PC-9 (cell line): ENCODE data around the gene SLC25A47. TPM values are rescaled to one million over a fixed set of nuclear protein-coding genes. Genes with fewer than 3 reads are reported as not detected.
"Not testable (repeated sequence)": the region's sequence is repeated elsewhere in the genome, so short reads cannot be mapped to it uniquely, and the experiment has no call there.

Source experiments
- BruUV-seq: library from RNA; stranded (reverse); fragments of 400-500 nt; replicated peaks from 2 replicates; lab custom pipeline; 2021; lab: Mats Ljungman, UMichigan
- CTCF ChIA-PET: fragments of 300-600 bp; sonication (Branson Sonifier 250); formaldehyde crosslinking; loops from one replicate; lab custom pipeline; 2022; ENCODE audit warnings: antibody characterized with exemption; lab: Charles Lee
- POLR2A ChIA-PET: fragments of 300-600 bp; sonication (Branson Sonifier 250); formaldehyde crosslinking; loops from one replicate; lab custom pipeline; 2022; ENCODE audit warnings: antibody characterized with exemption; ENCODE audit not compliant: unreplicated experiment; lab: Charles Lee
- DNase-seq, 2 experiments: peaks; one replicate each; pipeline versions ENCODE4 v3.0.0 to v3.0.0-alpha.2; 2015 to 2022; ENCODE audit warnings: mixed read lengths in 1 of 2
- H2AFZ ChIP-seq: fragments of 200-600 bp; sonication (generic); 2 replicates; pipeline ENCODE4 v1.8.1; 2017; ENCODE audit warnings: antibody characterized with exemption
- H3F3A ChIP-seq: fragments of 200-600 bp; sonication (generic); 2 replicates; pipeline ENCODE4 v1.8.1; 2017; ENCODE audit warnings: antibody characterized with exemption, mild to moderate bottlenecking, low read depth; ENCODE audit not compliant: insufficient read depth
- H3K27ac ChIP-seq: fragments of 200-600 bp; sonication (generic); 2 replicates; pipeline ENCODE4 v1.6.1; 2016; ENCODE audit warnings: mixed run types
- H3K27me3 ChIP-seq: fragments of 200-600 bp; sonication (generic); 2 replicates; pipeline ENCODE4 v1.6.1; 2016; ENCODE audit warnings: low read depth, mixed run types; ENCODE audit not compliant: insufficient read depth
- H3K36me3 ChIP-seq: fragments of 200-600 bp; sonication (generic); 2 replicates; pipeline ENCODE4 v1.6.1; 2016; ENCODE audit warnings: low read depth, mixed run types
- H3K4me1 ChIP-seq: fragments of 200-600 bp; sonication (generic); replicated peaks from 2 replicates; pipeline ENCODE4 v1.6.1; 2016; ENCODE audit warnings: mixed run types; ENCODE audit not compliant: insufficient read depth
- H3K4me2 ChIP-seq: fragments of 200-600 bp; sonication (generic); 2 replicates; pipeline ENCODE4 v1.6.1; 2017; ENCODE audit warnings: mixed run types
- H3K4me3 ChIP-seq: fragments of 200-600 bp; sonication (generic); 2 replicates; pipeline ENCODE4 v1.6.1; 2016; ENCODE audit warnings: mixed run types
- H3K79me2 ChIP-seq: fragments of 200-600 bp; sonication (generic); 2 replicates; pipeline ENCODE4 v1.6.1; 2017; ENCODE audit warnings: low read depth, mixed run types
- H3K9me2 ChIP-seq: fragments of 200-600 bp; sonication (generic); 2 replicates; pipeline ENCODE4 v1.8.1; 2017; ENCODE audit warnings: mild to moderate bottlenecking; ENCODE audit not compliant: insufficient read depth
- H3K9me3 ChIP-seq: fragments of 200-600 bp; sonication (generic); 2 replicates; pipeline ENCODE4 v1.8.1; 2016; ENCODE audit warnings: low read depth; ENCODE audit not compliant: insufficient read depth
- H4K20me1 ChIP-seq: fragments of 200-600 bp; sonication (generic); 2 replicates; pipeline ENCODE4 v1.8.1; 2017; ENCODE audit not compliant: insufficient read depth
- CTCF ChIP-seq: fragments of 200-600 bp; sonication (generic); conservative IDR thresholded peaks from 2 replicates; pipeline ENCODE4 v1.6.1; 2017; ENCODE audit warnings: mixed run types, antibody characterized with exemption, mild to moderate bottlenecking, moderate library complexity
- EZH2 ChIP-seq: fragments of 200-600 bp; sonication (generic); IDR thresholded peaks from 2 replicates; pipeline ENCODE4 v1.8.0; 2017; ENCODE audit warnings: antibody characterized with exemption, low read depth
- intact Hi-C: fragments of 100-400 bp; cut with micrococcal nuclease; formaldehyde crosslinking; loops from one replicate; pipeline ENCODE4 v1.10.0; 2022; ENCODE audit not compliant: unreplicated experiment
- total RNA-seq: library from RNA; stranded (reverse); gene quantifications from 2 replicates; pipeline ENCODE4 v1.2.3, GENCODE V29; 2021

SLC25A47 gene
- total RNA-seq, 1 experiment from 2014 or later = not detected

GRCh38 chr14:100281286-100282082 is 41.7 kb upstream of the SLC25A47 start:
- H3K4me3 ChIP-seq = no peak overlapping the region
- no peaks in the 10 kb centered on the region for H3K27me3 ChIP-seq
- no peak overlapping the region for H3K27ac ChIP-seq
- intact Hi-C loops = no loop called here
- CTCF ChIA-PET = no interaction called here
- no peak overlapping the region for H3K4me2 ChIP-seq
- H3K36me3 ChIP-seq = no peaks in the 10 kb centered on the region
- peaks cover 41% of the 10 kb centered on the region for H4K20me1 ChIP-seq
- POLR2A ChIA-PET = interaction anchor here (0.7 kb wide), 1 partner anchor 17 kb away, joined by 7 read pairs; no protein-coding TSS in a partner anchor
- H3K79me2 ChIP-seq = peaks cover 35% of the 10 kb centered on the region
- H3K9me2 ChIP-seq = no peaks in the 10 kb centered on the region
- no peaks in the 10 kb centered on the region for H3K4me1 ChIP-seq
- H3K9me3 ChIP-seq = no peaks in the 10 kb centered on the region
- no TSS peak for BruUV-seq
- no peak overlapping the region for H2AFZ ChIP-seq
- TF ChIP-seq EZH2 (no peak), CTCF (no peak)
- DNase-seq = no peak
- peaks cover 3% of the 10 kb centered on the region; the same call in 1 of the 2 replicates for H3F3A ChIP-seq

- H3K27ac ChIP-seq = no peak overlapping the region
- no peak for TF ChIP-seq CTCF
- no peak for TF ChIP-seq EZH2
- no peak overlapping the region for H3K4me2 ChIP-seq
- BruUV-seq = no TSS peak
- peaks cover 32% of the 10 kb centered on the region; the same call in 1 of the 2 replicates for H3K79me2 ChIP-seq
- intact Hi-C loops = no loop called here
- H3F3A ChIP-seq = peaks cover 3% of the 10 kb centered on the region; the same call in 1 of the 2 replicates
- H3K4me3 ChIP-seq = no peak overlapping the region
- H3K27me3 ChIP-seq = no peaks in the 10 kb centered on the region
- H3K9me3 ChIP-seq = no peaks in the 10 kb centered on the region
- H3K36me3 ChIP-seq = no peaks in the 10 kb centered on the region
- H3K4me1 ChIP-seq = no peaks in the 10 kb centered on the region
- no peaks in the 10 kb centered on the region for H3K9me2 ChIP-seq
- CTCF ChIA-PET = no interaction called here
- H2AFZ ChIP-seq = no peak overlapping the region
- H4K20me1 ChIP-seq = peaks cover 40% of the 10 kb centered on the region
- no peak for DNase-seq
- POLR2A ChIA-PET = interaction anchor here (0.7 kb wide), 1 partner anchor 18 kb away, joined by 7 read pairs; no protein-coding TSS in a partner anchor
Measured at GRCh38 chr14:100282083-100282350, 41.1 kb upstream of the SLC25A47 start.

DNA sequence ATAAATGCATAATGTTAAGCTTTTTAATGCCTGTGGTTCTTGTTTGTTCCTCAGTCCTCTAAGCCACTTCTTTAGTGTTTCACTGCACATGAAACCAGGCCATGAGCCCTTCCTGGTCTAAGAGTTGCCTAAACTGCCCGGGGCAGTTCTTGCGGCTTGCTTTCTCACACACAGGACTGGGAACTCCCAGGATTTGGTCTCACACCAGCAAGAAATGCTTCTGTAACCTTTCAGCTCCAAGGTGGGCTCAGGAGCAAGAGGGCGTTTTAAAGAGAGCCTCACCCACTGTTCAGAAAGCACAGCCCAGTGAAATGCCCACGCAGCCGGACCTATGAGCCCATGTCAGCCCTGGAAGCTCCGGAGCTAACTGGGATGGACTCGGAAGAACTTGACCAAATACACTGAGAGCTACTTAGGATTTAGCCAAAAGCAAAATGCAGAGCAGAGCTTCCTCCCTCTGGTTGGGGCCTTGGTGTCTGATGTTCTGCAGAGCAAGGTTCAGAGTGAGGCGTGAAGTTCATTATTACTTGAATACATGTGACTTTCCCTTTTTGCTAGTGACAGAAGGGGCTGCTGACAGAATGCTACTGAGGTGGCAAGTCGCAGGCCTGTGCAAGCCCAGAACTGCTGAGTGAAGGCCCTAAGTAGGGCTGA is 40.2 kb upstream of the SLC25A47 start:
- no TSS peak for BruUV-seq
- H3K27ac ChIP-seq = peak overlapping the region; percentile 23; the same call in 1 of the 2 replicates

GRCh38 chr14:100283436-100283835 is 39.7 kb upstream of the SLC25A47 start:
- BruUV-seq, CTCF ChIA-PET: not testable (repeated sequence)

More for the DNA sequence above, 40.2 kb upstream of the SLC25A47 start:
- POLR2A ChIA-PET = no interaction called here
- Histone ChIP-seq H3K79me2 (peaks cover 23% of the 10 kb centered on the region; the same call in 1 of the 2 replicates), H2AFZ (no peak overlapping the region), H4K20me1 (peaks cover 31% of the 10 kb centered on the region), H3K4me2 (no peak overlapping the region), H3F3A (peaks cover 3% of the 10 kb centered on the region; the same call in 1 of the 2 replicates), H3K9me2 (no peaks in the 10 kb centered on the region), H3K27me3 (no peaks in the 10 kb centered on the region), H3K4me1 (no peaks in the 10 kb centered on the region), H3K9me3 (no peaks in the 10 kb centered on the region), H3K4me3 (no peak overlapping the region), H3K36me3 (no peaks in the 10 kb centered on the region)
- CTCF ChIA-PET = no interaction called here
- intact Hi-C loops = no loop called here
- TF ChIP-seq EZH2 (no peak), CTCF (no peak)
- DNase-seq = peak in 1 of 2 experiments; percentile 17

More at GRCh38 chr14:100283436-100283835, 39.7 kb upstream of the SLC25A47 start:
- intact Hi-C loops, H3K4me3 ChIP-seq, DNase-seq, H3K9me3 ChIP-seq, H3F3A ChIP-seq, H3K4me2 ChIP-seq, H3K9me2 ChIP-seq, H3K4me1 ChIP-seq, H3K27me3 ChIP-seq, H3K36me3 ChIP-seq, H2AFZ ChIP-seq, POLR2A ChIA-PET: not testable (repeated sequence)
- Histone ChIP-seq H3K27ac (peak overlapping the region; percentile 23; the same call in 1 of the 2 replicates), H4K20me1 (peaks cover 29% of the 10 kb centered on the region), H3K79me2 (peaks cover 19% of the 10 kb centered on the region; the same call in 1 of the 2 replicates)
